Uterine smooth muscle cell (primary cell): ENCODE measurements around the gene SOX15. TPM values are rescaled to one million over a fixed set of nuclear protein-coding genes. Genes with fewer than 3 reads are reported as not detected.

Experiments
- total RNA-seq: library from RNA; depleted of rRNA; stranded (reverse); fragments of >200 nt; gene quantifications from 2 replicates; pipeline ENCODE4 v1.2.3, GENCODE V29; 2014

SOX15 gene
- 0.12 and 0.33 TPM in 2 replicates for total RNA-seq

DNA sequence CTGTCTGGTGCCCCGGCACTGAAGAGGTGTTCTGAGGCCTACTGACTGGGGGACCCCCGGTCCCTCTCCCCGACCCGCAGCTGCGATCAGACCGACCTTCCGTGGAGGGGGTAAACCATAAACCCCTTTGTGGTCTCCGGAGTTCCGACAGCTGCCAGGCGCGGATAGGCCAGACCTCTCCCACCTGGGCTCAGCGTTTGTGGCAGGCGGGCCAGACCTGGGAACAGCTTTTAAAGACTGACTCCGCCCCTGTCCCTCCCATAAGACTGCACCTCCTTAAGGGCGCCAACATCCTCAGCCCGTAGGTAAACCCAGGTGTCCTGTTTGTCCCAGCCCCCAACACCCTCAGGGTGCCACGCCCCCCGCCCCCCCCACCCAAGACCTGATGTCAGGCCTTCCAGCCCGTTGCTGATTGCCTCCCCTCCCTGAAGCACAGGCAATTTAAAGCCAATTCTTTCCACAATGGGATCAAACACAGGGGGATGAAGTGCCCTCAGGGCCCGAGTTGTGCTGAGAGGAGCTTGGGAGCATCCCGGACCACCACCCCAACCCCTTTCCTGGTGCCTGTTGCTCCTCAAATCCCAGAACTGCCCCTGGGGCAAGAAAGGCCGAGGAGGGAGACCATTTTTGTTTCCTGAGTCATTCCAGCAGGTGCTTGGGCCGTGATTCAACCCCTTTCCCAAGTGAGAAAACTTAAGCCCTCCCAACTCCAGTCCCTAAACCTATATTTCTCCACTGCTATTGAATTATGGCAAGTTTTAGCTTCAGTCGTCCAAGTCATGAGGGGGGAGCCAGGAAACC is at the start of gene SOX15:
Gene SOX15 (minus strand): TSS at position 204 of the 801 bp plus-strand sequence. CDS start 418 bp downstream, outside the sequence.

DNA sequence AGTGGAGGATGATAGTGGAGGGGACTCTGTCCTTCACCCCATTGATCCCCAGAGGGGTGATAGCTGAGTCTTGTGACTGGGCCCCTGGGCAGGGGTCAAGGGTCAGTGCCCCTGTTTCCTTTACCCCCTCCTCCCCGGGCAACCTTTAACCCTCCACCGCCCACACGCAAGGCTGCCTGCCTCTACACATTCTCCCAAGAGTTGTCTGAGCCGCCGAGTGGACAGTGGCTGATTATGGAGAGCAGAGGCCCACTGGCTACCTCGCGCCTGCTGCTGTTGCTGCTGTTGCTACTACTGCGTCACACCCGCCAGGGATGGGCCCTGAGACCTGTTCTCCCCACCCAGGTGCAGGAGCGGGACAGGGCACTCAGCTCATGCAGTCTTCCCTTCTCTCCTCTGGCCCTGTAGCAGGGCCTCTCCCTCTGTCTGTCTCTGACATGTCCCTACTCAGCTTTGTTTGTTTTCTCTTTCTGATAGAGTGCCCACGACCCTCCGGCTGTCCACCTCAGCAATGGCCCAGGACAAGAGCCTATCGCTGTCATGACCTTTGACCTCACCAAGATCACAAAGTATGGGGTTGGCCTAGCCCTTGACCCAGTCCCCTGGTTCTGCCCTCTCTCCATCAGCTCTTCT is 40.2 kb upstream of the SOX15 start, which contains the start of gene SHBG:
Gene SHBG (plus strand): TSS at position 197 of the 633 bp plus-strand sequence. CDS start 38 bp downstream, at position 235.

DNA sequence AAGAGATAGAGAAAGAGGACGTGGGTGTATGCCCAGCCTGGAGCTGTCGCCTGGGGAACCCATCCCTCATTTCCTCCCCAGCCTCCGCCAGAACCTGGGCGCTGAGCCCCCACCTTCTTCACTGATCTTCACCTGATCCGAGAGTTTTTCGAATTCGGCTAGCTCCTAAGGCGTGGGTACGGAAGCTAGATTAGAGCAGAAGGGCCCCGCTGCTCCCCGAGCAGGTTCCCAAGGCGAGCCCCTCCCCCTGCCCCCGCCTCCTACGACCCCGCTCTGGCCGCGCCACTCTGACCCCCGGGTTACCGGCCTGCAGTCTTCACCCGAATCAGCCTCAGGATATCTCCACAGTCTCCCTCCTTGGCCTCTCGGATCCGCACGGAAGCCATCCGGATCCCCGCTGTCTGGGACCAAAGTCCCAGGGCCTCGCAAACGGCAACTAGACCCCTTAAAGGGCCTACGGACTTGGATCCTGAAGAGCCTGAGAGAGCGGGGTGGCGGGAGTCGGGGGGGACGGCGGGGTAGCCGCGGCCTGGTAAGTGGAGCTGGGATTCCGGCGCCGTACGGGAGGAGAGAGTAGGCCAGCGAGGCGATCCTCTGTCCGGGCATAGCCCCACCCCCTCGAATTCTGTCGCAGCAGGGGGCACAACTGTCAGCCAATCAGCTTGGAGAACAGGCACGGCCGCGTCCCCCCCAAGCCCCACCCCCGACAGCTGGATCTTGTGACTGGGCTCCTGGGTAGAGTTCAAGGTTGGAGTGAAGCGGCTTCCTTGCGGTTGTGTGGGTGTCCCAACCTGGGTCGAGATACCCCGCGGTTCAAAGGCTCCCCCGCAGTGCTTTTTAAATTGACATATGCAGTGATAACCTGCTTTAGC is 37.6 kb upstream of the SOX15 start, which contains the start of gene SAT2:
Gene SAT2 (minus strand): TSS at position 572 of the 872 bp plus-strand sequence. CDS start 186 bp downstream, at position 386.

DNA sequence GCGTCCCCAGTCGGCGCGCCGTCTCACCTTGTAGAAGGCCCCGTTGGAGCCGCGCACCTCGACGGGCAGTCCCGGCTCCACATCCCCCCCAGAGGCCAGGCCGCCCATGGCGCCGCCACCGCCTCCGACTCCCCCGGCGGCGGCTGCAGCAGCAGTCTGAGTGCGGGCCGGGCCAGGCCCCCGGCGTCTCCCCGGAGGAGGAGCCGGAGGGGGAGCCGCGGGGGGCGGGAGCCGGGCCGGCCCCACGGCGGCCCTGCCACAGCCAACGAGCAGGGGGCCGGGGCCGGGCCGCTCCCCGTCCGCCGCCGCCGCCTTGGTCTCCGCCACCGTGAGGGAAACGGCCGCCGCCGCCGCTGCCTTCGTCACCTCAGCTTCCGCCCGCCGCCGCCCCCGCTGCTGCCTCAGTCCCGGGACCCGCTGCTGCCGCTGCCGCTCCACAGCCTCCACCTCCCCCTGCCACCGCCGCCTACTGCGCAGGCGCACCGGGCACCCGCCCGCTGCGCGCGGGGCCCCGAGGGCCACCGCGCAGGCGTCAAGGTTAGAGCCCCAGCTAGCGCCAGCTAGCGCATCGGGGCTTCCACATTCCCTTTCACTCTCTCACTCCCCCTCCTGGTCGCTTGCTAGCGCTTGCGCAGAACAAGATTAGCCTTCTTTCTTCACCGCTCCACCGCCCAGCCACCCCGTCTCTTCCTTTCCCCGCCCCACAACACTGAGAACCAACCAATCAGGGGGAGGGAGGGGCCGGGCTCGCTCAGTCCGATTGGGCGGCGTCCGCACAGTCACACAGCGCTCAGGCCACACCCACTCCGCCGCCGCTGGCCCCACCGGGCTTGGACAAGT is 24.8 kb upstream of the SOX15 start, which contains the start of gene FXR2:
Gene FXR2 (minus strand): TSS at position 473 of the 840 bp plus-strand sequence. CDS start 365 bp downstream, at position 108.

DNA sequence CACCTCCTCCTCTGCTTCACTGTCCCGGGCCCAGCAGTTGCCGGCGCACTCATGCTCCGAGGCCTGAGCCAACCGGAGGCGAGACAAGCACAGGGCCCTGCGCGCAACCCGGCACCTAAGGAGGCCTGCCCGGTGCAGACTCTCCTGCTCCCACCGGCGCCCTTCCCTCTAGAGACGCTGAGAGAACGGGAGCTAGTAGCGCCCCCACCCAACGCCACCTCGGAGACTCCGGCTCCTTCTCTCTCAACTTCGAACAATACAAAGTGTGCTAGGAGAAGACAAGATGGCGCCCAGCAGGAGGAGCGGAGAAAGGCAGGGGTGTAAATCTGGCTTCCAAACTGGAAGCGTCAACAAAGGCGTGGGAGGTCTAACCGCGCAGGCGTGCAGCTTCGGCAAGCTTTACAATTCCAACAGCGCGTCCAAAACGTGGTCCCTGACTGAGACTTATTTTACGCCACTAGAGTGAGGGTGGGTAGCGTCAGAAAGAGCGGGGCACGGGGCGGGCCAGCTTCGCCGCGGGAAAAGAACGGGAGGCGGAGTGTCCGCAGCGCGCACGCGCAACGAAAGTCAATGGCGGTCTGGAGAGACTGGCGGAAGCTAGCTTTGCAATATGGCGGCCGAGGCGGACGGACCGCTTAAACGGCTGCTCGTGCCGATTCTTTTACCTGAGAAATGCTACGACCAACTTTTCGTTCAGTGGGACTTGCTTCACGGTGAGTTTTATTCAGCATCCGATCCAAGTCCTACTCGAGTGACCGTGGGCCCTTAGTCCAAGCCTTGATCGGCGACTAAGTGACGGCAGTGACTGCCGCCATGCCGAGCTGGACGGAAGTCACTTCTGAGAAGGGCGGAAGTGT is 6.4 kb downstream of the SOX15 start, which contains the start of gene MPDU1:
Gene MPDU1 (plus strand): TSS at position 600 of the 857 bp plus-strand sequence. CDS start 11 bp downstream, at position 611.

DNA sequence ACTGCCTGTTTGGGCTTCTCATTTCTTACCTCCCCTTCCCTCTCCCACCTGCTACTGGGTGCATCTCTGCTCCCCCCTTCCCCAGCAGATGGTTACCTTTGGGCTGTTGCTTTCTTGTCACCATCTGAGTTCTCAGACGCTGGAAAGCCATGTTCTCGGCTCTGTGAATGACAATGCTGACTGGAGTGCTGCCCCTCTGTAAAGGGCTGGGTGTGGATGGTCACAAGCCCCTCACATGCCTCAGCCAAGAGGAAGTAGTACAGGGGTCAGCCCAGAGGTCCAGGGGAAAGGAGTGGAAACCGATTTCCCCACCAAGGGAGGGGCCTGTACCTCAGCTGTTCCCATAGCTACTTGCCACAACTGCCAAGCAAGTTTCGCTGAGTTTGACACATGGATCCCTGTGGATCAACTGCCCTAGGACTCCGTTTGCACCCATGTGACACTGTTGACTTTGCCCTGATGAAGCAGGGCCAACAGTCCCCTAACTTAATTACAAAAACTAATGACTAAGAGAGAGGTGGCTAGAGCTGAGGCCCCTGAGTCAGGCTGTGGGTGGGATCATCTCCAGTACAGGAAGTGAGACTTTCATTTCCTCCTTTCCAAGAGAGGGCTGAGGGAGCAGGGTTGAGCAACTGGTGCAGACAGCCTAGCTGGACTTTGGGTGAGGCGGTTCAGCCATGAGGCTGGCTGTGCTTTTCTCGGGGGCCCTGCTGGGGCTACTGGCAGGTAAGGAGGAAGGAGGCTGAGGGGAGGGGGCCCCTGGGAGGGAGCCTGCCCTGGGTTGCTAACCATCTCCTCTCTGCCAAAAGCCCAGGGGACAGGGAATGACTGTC is 10.7 kb downstream of the SOX15 start, which contains the start of gene CD68:
Gene CD68 (plus strand): TSS at position 638 of the 833 bp plus-strand sequence. CDS start 40 bp downstream, at position 678.

DNA sequence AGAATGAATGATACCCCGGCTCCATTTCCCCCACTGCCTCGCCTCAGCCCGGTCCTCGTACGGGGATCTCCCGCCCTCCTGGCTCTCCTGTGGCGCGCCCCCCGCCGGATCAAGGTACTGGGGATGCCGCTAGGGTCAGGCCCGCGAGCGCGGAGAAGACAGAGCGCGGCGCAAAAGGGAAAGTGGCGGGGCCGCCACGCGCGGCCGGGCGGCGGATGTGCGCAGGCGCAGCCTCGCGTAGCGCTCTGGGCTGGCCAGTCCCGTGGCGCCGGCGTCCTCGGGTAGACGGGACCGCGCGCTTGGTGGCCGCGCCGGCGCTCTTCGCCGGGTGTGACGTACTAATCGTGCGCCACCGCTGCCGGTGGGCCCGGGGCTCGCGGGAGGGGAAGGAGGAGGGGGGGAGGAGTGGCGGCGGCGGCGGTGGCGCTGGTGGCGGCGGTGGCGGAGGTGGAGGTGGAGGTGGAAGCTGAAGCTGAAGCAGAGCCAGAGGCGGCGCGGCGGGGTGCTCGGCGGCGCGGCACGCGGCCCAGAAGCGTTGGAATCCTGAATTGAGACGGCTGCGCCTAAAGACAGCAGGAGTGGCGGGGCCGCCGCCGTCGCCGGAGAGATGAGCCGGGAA is 28.2 kb downstream of the SOX15 start, which contains the start of gene SENP3:
Gene SENP3 (plus strand): TSS at position 331 of the 619 bp plus-strand sequence. CDS start 1,158 bp downstream, outside the sequence.

DNA sequence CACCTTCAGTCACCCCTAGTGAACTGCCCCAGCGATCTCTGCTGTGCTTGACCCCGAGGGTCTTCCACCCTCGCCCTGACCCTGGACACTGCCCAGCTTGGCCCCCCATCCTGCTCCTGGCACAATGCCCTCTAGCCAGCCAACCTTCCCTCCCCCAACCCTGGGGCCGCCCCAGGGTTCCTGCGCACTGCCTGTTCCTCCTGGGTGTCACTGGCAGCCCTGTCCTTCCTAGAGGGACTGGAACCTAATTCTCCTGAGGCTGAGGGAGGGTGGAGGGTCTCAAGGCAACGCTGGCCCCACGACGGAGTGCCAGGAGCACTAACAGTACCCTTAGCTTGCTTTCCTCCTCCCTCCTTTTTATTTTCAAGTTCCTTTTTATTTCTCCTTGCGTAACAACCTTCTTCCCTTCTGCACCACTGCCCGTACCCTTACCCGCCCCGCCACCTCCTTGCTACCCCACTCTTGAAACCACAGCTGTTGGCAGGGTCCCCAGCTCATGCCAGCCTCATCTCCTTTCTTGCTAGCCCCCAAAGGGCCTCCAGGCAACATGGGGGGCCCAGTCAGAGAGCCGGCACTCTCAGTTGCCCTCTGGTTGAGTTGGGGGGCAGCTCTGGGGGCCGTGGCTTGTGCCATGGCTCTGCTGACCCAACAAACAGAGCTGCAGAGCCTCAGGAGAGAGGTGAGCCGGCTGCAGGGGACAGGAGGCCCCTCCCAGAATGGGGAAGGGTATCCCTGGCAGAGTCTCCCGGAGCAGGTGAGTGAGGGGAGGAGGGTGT is 31.2 kb downstream of the SOX15 start, which contains the start of gene TNFSF13:
Gene TNFSF13 (plus strand): TSS at position 207 of the 776 bp plus-strand sequence. CDS start 290 bp downstream, at position 497.

DNA sequence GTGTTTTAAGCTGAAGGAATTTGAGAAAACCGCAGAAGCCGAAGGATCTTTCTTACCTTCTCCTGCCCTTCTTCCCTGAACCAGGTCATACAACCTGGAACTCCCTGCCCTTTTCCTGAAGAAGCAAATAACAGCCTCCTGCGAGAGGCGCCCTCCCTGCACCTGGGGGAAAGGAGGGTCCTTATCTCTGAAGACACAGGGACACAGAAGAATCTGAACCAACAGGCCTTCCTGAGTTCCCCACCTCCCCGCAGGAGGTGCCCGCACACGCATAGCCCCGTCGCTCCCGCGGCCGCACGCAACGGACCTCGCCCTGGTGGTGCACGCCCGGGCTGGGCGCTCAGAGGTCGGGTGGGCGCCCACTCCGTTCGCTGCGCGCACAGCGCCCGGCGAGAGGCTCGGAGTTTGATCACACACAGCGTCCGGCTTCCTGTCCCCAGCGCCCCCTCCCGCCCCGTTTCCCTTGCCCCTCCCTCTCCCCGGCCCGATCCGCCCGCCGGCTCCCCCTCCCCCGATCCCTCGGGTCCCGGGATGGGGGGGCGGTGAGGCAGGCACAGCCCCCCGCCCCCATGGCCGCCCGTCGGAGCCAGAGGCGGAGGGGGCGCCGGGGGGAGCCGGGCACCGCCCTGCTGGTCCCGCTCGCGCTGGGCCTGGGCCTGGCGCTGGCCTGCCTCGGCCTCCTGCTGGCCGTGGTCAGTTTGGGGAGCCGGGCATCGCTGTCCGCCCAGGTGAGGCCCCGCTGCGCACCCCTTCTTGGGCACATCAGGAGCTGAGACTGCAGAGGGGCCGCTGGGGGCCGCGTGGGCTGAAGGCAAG is 41.1 kb downstream of the SOX15 start, which contains the start of gene TNFSF12:
Gene TNFSF12 (plus strand): TSS at position 474 of the 816 bp plus-strand sequence. CDS start 96 bp downstream, at position 570.

Other genes starting within 250 kb of the SOX15 start
- 6.5 and 9.4 TPM in 2 replicates for gene KCTD11, start 237.9 kb downstream of the SOX15 start, total RNA-seq
- not detected in 2 replicates for gene TMEM95, start 234.9 kb downstream of the SOX15 start, total RNA-seq
- under 0.01 and 0.66 TPM in 2 replicates for gene TNK1, start 209.0 kb downstream of the SOX15 start, total RNA-seq
- gene PLSCR3, start 195.6 kb downstream of the SOX15 start, total RNA-seq = 11.4 and 20.5 TPM in 2 replicates
- 69.7 and 102 TPM in 2 replicates for gene TMEM256, start 186.0 kb downstream of the SOX15 start, total RNA-seq
- 8.2 and 10.7 TPM in 2 replicates for gene NLGN2, start 182.2 kb downstream of the SOX15 start, total RNA-seq
- gene SPEM1, start 169.8 kb downstream of the SOX15 start, total RNA-seq = not detected in 2 replicates
- gene SPEM2, start 164.5 kb downstream of the SOX15 start, total RNA-seq = not detected in 2 replicates
- gene SPEM3, start 161.2 kb downstream of the SOX15 start, total RNA-seq = not detected in 2 replicates
- gene TMEM102, start 154.7 kb downstream of the SOX15 start, total RNA-seq = 1.2 and 2.2 TPM in 2 replicates
- 0.77 and 1.7 TPM in 2 replicates for gene FGF11, start 150.6 kb downstream of the SOX15 start, total RNA-seq
- gene CHRNB1, start 145.0 kb downstream of the SOX15 start, total RNA-seq = 3.4 and 6.6 TPM in 2 replicates
- gene ZBTB4, start 110.5 kb downstream of the SOX15 start, total RNA-seq = 14.8 and 24.1 TPM in 2 replicates
- not detected in 2 replicates for gene SLC35G6, start 108.6 kb downstream of the SOX15 start, total RNA-seq
- 90.6 and 114 TPM in 2 replicates for gene POLR2A, start 105.7 kb downstream of the SOX15 start, total RNA-seq
- 6.1 and 10.0 TPM in 2 replicates for gene TNFSF12, start 41.0 kb downstream of the SOX15 start, total RNA-seq
- gene TNFSF13, start 31.3 kb downstream of the SOX15 start, total RNA-seq = 0.44 and 0.75 TPM in 2 replicates
- 73.1 and 83.8 TPM in 2 replicates for gene SENP3, start 28.2 kb downstream of the SOX15 start, total RNA-seq
- 12.8 and 16.2 TPM in 2 replicates for gene CD68, start 10.5 kb downstream of the SOX15 start, total RNA-seq
- 77.5 and 140 TPM in 2 replicates for gene MPDU1, start 6.2 kb downstream of the SOX15 start, total RNA-seq
- gene FXR2, start 24.8 kb upstream of the SOX15 start, total RNA-seq = 62.0 and 65.4 TPM in 2 replicates
- gene SAT2, start 37.7 kb upstream of the SOX15 start, total RNA-seq = 30.0 and 43.9 TPM in 2 replicates
- gene SHBG, start 40.0 kb upstream of the SOX15 start, total RNA-seq = 0.11 and 0.37 TPM in 2 replicates
- gene ATP1B2, start 60.8 kb upstream of the SOX15 start, total RNA-seq = not detected in 2 replicates
- gene TP53, start 97.4 kb upstream of the SOX15 start, total RNA-seq = 14.9 and 23.9 TPM in 2 replicates
- 4.6 and 9.8 TPM in 2 replicates for gene WRAP53, start 98.4 kb upstream of the SOX15 start, total RNA-seq
- gene EFNB3, start 115.1 kb upstream of the SOX15 start, total RNA-seq = 0.11 and 0.12 TPM in 2 replicates
- gene DNAH2, start 127.7 kb upstream of the SOX15 start, total RNA-seq = 0.22 and 0.37 TPM in 2 replicates
- 5.1 and 7.5 TPM in 2 replicates for gene KDM6B, start 244.1 kb upstream of the SOX15 start, total RNA-seq